Breast epithelium (tissue), 4 donors: ENCODE results near the gene MAP1LC3B. TPM values are rescaled to one million over a fixed set of nuclear protein-coding genes. Genes with fewer than 3 reads are reported as not detected.

Experiments used
- DNase-seq, 2 donors: peaks; one replicate each; pipeline ENCODE4 v3.0.0-alpha.2; 2019; ENCODE audit warnings: low spot score in 2 of 2
- H3K27ac ChIP-seq, 2 donors: fragments of 200-600 bp; sonication (generic) in 1 of 2; one replicate each; pipeline ENCODE4 v1.5.1; 2016 to 2019; ENCODE audit warnings: mild to moderate bottlenecking in 1 of 2
- H3K27me3 ChIP-seq, 2 donors: fragments of 200-600 bp; sonication (generic) in 1 of 2; one replicate each; pipeline versions ENCODE4 v1.5.1 to v1.6.0; 2017 to 2019; ENCODE audit warnings: control low read depth in 1 of 2, mild to moderate bottlenecking in 1 of 2
- H3K36me3 ChIP-seq: fragments of 200-600 bp; one replicate; pipeline ENCODE4 v1.5.1; 2019
- H3K4me1 ChIP-seq, 2 donors: fragments of 200-600 bp; sonication (generic); one replicate each; pipeline ENCODE4 v1.5.1; 2016 to 2019; ENCODE audit warnings: control low read depth in 1 of 2
- H3K4me3 ChIP-seq, 3 donors: fragments of 200-600 bp; sonication (generic); 1 replicate in 2 of 3; 2 replicates in 1 of 3; pipeline ENCODE4 v1.5.1; 2016 to 2019; ENCODE audit warnings: mild to moderate bottlenecking in 3 of 3, moderate library complexity in 2 of 3
- H3K9me3 ChIP-seq, 2 donors: fragments of 200-600 bp; sonication (generic) in 1 of 2; one replicate each; pipeline ENCODE4 v1.5.1; 2016 to 2019; ENCODE audit warnings: control low read depth in 1 of 2
- CTCF ChIP-seq, 3 donors: fragments of 450-650 bp; IDR thresholded peaks; one replicate each; pipeline ENCODE4 v1.5.1; 2016 to 2017; ENCODE audit warnings: antibody characterized with exemption in 3 of 3, mild to moderate bottlenecking in 3 of 3, moderate library complexity in 3 of 3
- POLR2A ChIP-seq: fragments of 450-650 bp; IDR thresholded peaks from one replicate; pipeline ENCODE4 v1.6.1; 2016; ENCODE audit warnings: antibody characterized with exemption, mild to moderate bottlenecking, moderate library complexity
- POLR2AphosphoS5 ChIP-seq, 3 donors: sonication (generic); formaldehyde crosslinking; IDR thresholded peaks; one replicate each; pipeline ENCODE4 v1.6.1; 2017; ENCODE audit warnings: antibody characterized with exemption in 3 of 3
- intact Hi-C: fragments of 100-400 bp; cut with DNase I; formaldehyde crosslinking; loops from one replicate; pipeline ENCODE4 v1.15.1; 2023; ENCODE audit warnings: low total_unique reads
- total RNA-seq, 3 donors: library from RNA; depleted of rRNA; stranded (reverse); fragments of >200 nt; gene quantifications; one replicate each; pipeline ENCODE4 v1.1.0, GENCODE V29; 2016

MAP1LC3B gene
- total RNA-seq, 3 donors from 2014 or later: 58.0 to 72.3 (median 69.1) TPM

GRCh38 chr16:87453326-87453725, 61.2 kb downstream of the MAP1LC3B start:
- DNase-seq: no peak
- intact Hi-C loops: no loop called here

More at GRCh38 chr16:87453326-87453725, 61.2 kb downstream of the MAP1LC3B start:
- H3K4me3 ChIP-seq: no peak overlapping the region
- H3K4me1 ChIP-seq: peaks cover 0 to 8% of the 10 kb centered on the region in 2 donors
- no peaks in the 10 kb centered on the region for H3K27me3 ChIP-seq
- no peaks in the 10 kb centered on the region for H3K36me3 ChIP-seq
- peak overlapping the region in 1 of 2 donors; percentile 19 for H3K27ac ChIP-seq
- TF ChIP-seq CTCF (IDR thresholded peaks at IDR 0.05) (no peak), POLR2A (no peak), POLR2AphosphoS5 (IDR thresholded peaks at IDR 0.05) (no peak)
- no peaks in the 10 kb centered on the region for H3K9me3 ChIP-seq

Other genes starting within 250 kb of the MAP1LC3B start
- 1 to 10 TPM in 2 of 3 donors, not detected in 1; 2.0 to 3.8 TPM for gene C16orf95, start 74.9 kb upstream of the MAP1LC3B start, total RNA-seq
- gene FBXO31, start 8.6 kb upstream of the MAP1LC3B start, total RNA-seq: 10 to 100 TPM; 43.0 to 74.7 (median 67.4) TPM
- 10 to 100 TPM; 15.2 to 21.0 (median 18.7) TPM for gene ZCCHC14, start 100.7 kb downstream of the MAP1LC3B start, total RNA-seq
- gene JPH3, start 210.2 kb downstream of the MAP1LC3B start, total RNA-seq: under 1 TPM in 1 of 3 donors, not detected in 2; 0.33 TPM